Measurements from ENCODE around the gene NKAIN2.

NKAIN2 gene

GRCh38 chr6:123810214-123810613, 6.5 kb downstream of the NKAIN2 start:
- peak; percentile 37 to 74 for DNase-seq

- DNase-seq, result no peak
Observed at GRCh38 chr6:123810948-123811347, 7.3 kb downstream of the NKAIN2 start.

- no peak for DNase-seq
Observed at GRCh38 chr6:123811378-123811777, 7.7 kb downstream of the NKAIN2 start.

- DNase-seq, result no peak
Observed at GRCh38 chr6:123812621-123813020, 9.0 kb downstream of the NKAIN2 start.

GRCh38 chr6:123821112-123821511, 17.4 kb downstream of the NKAIN2 start:
- DNase-seq, result no peak

GRCh38 chr6:123829302-123829953, 25.8 kb downstream of the NKAIN2 start:
- DNase-seq, result no peak

- DNase-seq, result no peak
Observed at GRCh38 chr6:123830120-123830519, 26.5 kb downstream of the NKAIN2 start.

GRCh38 chr6:123838505-123839234, 35.0 kb downstream of the NKAIN2 start:
- DNase-seq, result peak; percentile 33 to 77

GRCh38 chr6:123841067-123841896, 37.6 kb downstream of the NKAIN2 start:
- DNase-seq, result peak; percentile 14 to 29

- no peak for DNase-seq
Observed at GRCh38 chr6:123844011-123844410, 40.3 kb downstream of the NKAIN2 start.

- DNase-seq, result no peak
Observed at GRCh38 chr6:123848347-123848746, 44.7 kb downstream of the NKAIN2 start.

- DNase-seq, result no peak
Observed at GRCh38 chr6:123849406-123849805, 45.7 kb downstream of the NKAIN2 start.

- no peak for DNase-seq
Observed at GRCh38 chr6:123850555-123850954, 46.9 kb downstream of the NKAIN2 start.

GRCh38 chr6:123854201-123854600, 50.5 kb downstream of the NKAIN2 start:
- DNase-seq, result no peak

- DNase-seq, result no peak
Observed at GRCh38 chr6:123855506-123855905, 51.8 kb downstream of the NKAIN2 start.

GRCh38 chr6:123859291-123859690, 55.6 kb downstream of the NKAIN2 start:
- DNase-seq, result no peak

- DNase-seq, result no peak
Observed at GRCh38 chr6:123869334-123869733, 65.7 kb downstream of the NKAIN2 start.

GRCh38 chr6:123873974-123874373, 70.3 kb downstream of the NKAIN2 start:
- no peak for DNase-seq

GRCh38 chr6:123875784-123876183, 72.1 kb downstream of the NKAIN2 start:
- no peak for DNase-seq

- DNase-seq, result no peak
Observed at GRCh38 chr6:123879749-123880148, 76.1 kb downstream of the NKAIN2 start.

GRCh38 chr6:123888771-123889513, 85.3 kb downstream of the NKAIN2 start:
- DNase-seq, result peak; percentile 57 to 87

GRCh38 chr6:123895346-123895745, 91.7 kb downstream of the NKAIN2 start:
- DNase-seq, result no peak

- no peak for DNase-seq
Observed at GRCh38 chr6:123895806-123896205, 92.1 kb downstream of the NKAIN2 start.
